ENCODE data around the gene TSPAN2. TPM values are rescaled to one million over a fixed set of nuclear protein-coding genes. Genes with fewer than 3 reads are reported as not detected.

TSPAN2 gene
- total RNA-seq, 1 donor from 2014 or later, result 10.9 TPM

DNA sequence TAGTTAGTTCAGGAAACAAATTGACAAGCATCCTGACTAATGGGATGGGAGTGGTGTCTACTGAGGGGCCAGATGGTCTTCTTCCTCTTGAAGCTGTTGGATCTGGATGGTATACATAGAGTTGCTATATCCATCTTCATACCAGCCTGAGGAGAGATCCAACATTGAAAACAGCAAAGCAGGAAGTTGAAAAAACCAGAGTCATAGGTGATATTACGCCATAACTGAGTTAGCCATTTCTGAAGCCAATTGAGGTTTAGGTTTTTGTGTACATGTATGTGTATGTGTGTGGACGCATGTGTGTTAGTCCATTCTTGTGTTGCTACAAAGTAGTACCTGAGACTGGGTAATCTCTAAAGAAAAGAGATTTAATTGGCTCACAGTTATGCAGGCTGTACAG, 2.3 kb upstream of the TSPAN2 start:
- intact Hi-C loops (cut with DNase I), result loop anchor here (10.0 kb wide), 1 partner anchor 507 kb away; the partner anchor contains the start of gene BCAS2
- DNase-seq (ENCODE audit: low spot score in 2 of 2), result no peak
- Histone ChIP-seq H3K27ac (peak overlapping the region; percentile 10 to 95), H3K27me3 (no peaks in the 10 kb centered on the region), H3K4me1 (peaks cover 0 to 12% of the 10 kb centered on the region in 2 donors), H3K36me3 (no peaks in the 10 kb centered on the region), H3K9me3 (no peaks in the 10 kb centered on the region), H3K4me3 (no peak overlapping the region)
- TF ChIP-seq, protein P1, sequence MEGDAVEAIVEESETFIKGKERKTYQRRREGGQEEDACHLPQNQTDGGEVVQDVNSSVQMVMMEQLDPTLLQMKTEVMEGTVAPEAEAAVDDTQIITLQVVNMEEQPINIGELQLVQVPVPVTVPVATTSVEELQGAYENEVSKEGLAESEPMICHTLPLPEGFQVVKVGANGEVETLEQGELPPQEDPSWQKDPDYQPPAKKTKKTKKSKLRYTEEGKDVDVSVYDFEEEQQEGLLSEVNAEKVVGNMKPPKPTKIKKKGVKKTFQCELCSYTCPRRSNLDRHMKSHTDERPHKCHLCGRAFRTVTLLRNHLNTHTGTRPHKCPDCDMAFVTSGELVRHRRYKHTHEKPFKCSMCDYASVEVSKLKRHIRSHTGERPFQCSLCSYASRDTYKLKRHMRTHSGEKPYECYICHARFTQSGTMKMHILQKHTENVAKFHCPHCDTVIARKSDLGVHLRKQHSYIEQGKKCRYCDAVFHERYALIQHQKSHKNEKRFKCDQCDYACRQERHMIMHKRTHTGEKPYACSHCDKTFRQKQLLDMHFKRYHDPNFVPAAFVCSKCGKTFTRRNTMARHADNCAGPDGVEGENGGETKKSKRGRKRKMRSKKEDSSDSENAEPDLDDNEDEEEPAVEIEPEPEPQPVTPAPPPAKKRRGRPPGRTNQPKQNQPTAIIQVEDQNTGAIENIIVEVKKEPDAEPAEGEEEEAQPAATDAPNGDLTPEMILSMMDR (IDR thresholded peaks at IDR 0.05), result no peak

DNA sequence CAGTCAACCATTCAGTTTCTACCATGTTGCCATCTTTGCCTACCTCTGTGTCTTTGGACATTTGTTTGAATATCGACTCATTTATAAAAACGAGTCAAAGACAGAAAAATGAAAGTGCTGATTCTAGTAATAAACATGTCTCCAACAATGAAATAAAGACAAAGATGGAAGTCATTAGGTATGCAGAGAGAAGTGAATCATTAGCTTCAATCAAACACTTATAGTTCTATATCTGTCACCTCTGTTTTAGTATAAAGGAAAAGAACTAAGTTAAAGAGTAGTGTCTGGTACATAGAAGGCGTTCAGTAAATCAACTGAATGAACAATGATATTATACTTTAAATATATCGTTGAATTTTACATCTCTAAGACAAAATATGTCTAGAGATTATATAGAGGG, 1.7 kb upstream of the TSPAN2 start:
- DNase-seq (ENCODE audit: low spot score in 2 of 2), result no peak
- Histone ChIP-seq H3K36me3 (no peaks in the 10 kb centered on the region), H3K9me3 (no peaks in the 10 kb centered on the region), H3K4me1 (peaks cover 0 to 17% of the 10 kb centered on the region in 2 donors), H3K27ac (peak overlapping the region; percentile 95 to 99), H3K4me3 (no peak overlapping the region), H3K27me3 (no peaks in the 10 kb centered on the region)
- intact Hi-C loops (cut with DNase I), result loop anchor here (10.0 kb wide), 1 partner anchor 506 kb away; the partner anchor contains the start of gene BCAS2
- TF ChIP-seq, protein P1 (IDR thresholded peaks at IDR 0.05), result no peak

DNA sequence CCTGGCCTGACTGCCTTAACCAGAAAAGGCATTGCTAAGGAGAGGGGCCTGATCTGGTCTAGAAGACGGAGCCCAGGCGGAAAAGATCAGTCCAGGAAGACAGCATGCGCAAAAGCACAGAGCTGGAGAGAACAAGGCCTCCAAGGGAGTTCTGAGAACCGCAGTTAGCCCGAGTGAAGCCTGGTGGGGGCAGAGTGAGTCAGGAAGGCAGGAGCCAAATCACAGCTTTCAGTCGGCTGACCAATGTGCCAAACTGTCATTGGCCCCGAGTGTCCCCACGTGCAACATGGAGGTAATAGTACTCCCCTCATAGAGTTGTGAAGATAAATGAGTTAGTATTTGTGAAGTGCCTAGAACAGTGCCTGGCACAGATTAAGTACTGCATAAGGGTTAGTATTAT, 1.2 kb upstream of the TSPAN2 start:
- Histone ChIP-seq H3K36me3 (no peaks in the 10 kb centered on the region), H3K4me1 (peaks cover 0 to 20% of the 10 kb centered on the region in 2 donors), H3K27me3 (no peaks in the 10 kb centered on the region), H3K9me3 (no peaks in the 10 kb centered on the region), H3K4me3 (peak overlapping the region in 1 of 2 donors; percentile 90), H3K27ac (peak overlapping the region; percentile 95 to 99)
- DNase-seq (ENCODE audit: low spot score in 2 of 2), result peak in 1 of 2 donors; percentile 89
- intact Hi-C loops (cut with DNase I), result loop anchor here (10.0 kb wide), 1 partner anchor 506 kb away; the partner anchor contains the start of gene BCAS2
- TF ChIP-seq, protein P1 (IDR thresholded peaks at IDR 0.05), result no peak

DNA sequence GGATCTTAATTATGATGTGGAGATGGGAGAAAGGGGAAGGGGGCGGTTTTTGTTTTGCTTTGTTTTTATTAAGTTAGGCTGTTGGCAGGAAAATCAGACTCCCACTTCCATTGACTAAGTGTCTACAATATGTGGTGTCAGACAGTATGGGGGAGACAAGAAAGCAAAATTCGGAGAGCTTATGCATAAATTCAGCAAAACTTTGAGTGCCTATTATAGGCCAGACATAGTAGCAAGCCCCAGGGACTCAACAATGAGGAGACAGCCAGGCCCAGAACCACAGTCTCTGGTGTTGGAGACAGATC, 835 bp upstream of the TSPAN2 start:
- DNase-seq (ENCODE audit: low spot score in 2 of 2), result no peak
- intact Hi-C loops (cut with DNase I), result loop anchor here (10.0 kb wide), 1 partner anchor 505 kb away; the partner anchor contains the start of gene BCAS2
- Histone ChIP-seq H3K27me3 (no peaks in the 10 kb centered on the region), H3K4me3 (peak overlapping the region; percentile 84 to 90), H3K9me3 (no peaks in the 10 kb centered on the region), H3K36me3 (no peaks in the 10 kb centered on the region), H3K27ac (peak overlapping the region; percentile 95 to 99), H3K4me1 (peaks cover 0 to 24% of the 10 kb centered on the region in 2 donors)
- TF ChIP-seq, protein P1 (IDR thresholded peaks at IDR 0.05), result no peak

DNA sequence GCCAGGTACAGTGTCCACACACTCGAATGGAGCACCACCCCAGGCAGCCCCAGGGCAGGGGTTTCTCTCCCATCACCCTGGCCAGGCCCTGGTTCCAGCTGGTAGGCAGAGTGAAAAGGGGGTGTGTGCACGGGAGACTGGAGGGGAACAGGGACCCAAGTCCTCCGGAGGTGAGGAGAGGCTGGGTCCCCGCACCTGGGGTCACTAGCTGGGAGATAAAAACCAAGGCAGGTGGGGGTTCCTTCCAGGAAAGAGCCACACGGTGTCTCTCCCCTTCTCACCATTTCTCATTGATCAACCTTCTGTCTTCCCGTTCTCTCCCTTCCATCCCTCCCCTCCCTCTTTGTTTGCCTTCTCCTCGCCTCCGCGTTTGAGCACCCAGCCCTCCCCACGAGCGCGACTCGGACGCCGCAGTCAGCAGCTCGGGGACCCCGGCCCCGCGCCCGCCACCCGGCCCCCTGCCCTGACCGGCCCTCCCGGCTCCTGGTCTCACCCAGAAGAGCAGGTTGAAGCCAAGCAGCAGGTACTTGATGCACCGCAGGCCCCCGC, 358 bp downstream of the TSPAN2 start:
- Histone ChIP-seq H3K4me1 (peaks cover 7 to 27% of the 10 kb centered on the region in 2 donors), H3K27ac (peak overlapping the region; percentile 95 to 99)
- TF ChIP-seq, protein P1 (IDR thresholded peaks at IDR 0.05), result no peak

More for the DNA sequence above, 358 bp downstream of the TSPAN2 start:
- Histone ChIP-seq H3K9me3 (no peaks in the 10 kb centered on the region), H3K36me3 (no peaks in the 10 kb centered on the region), H3K4me3 (peak overlapping the region; percentile 84 to 90), H3K27me3 (no peaks in the 10 kb centered on the region)
- intact Hi-C loops (cut with DNase I), result loop anchor here (2.0 to 10.0 kb wide), 2 partner anchors 16 to 414 kb away; partner anchors contain the start of gene DENND2C
- no peak for DNase-seq (ENCODE audit: low spot score in 2 of 2)

Data from ascending aorta (tissue), 2 donors.